HG03565 (cell line): ENCODE data around the gene TMSB4X.
A peak's percentile ranks its signal among the peaks of the same experiment; 100 is the strongest.
"Not testable (repeated sequence)": the region's sequence is repeated elsewhere in the genome, so short reads cannot be mapped to it uniquely, and the experiment has no call there.

Experiments
- ATAC-seq: cut with Tn5 transposase; IDR thresholded peaks from one replicate; pipeline ENCODE4 v1.9.1; 2021; ENCODE audit warnings: mild to moderate bottlenecking, moderate library complexity; ENCODE audit not compliant: unreplicated experiment

The TMSB4X gene

GRCh38 chrX:13016731-13017130 is 41.8 kb downstream of the TMSB4X start:
- not testable (repeated sequence) for ATAC-seq

GRCh38 chrX:13022926-13023325 is 48.0 kb downstream of the TMSB4X start:
- peak; percentile 43 for ATAC-seq

- no peak for ATAC-seq
Measured at GRCh38 chrX:13023567-13023966, 48.7 kb downstream of the TMSB4X start.

- ATAC-seq, result no peak
Measured at GRCh38 chrX:13023979-13024378, 49.1 kb downstream of the TMSB4X start.

GRCh38 chrX:13024986-13025385 is 50.1 kb downstream of the TMSB4X start:
- no peak for ATAC-seq
